Measurements from ENCODE around the gene UBE2V1. TPM values are rescaled to one million over a fixed set of nuclear protein-coding genes. Genes with fewer than 3 reads are reported as not detected.
"Not testable (repeated sequence)": the region's sequence is repeated elsewhere in the genome, so short reads cannot be mapped to it uniquely, and the experiment has no call there.

Gene UBE2V1
- polyA plus RNA-seq, 3 donors: 62.2 to 95.5 (median 71.1) TPM

- Histone ChIP-seq H3K9ac (ENCODE audit: insufficient read depth, low read length, poor library complexity, severe bottlenecking) (no peak overlapping the region), H3K4me3 (replicated peaks in 1 of 3; ENCODE audit: low read depth in 2 of 3, low read length in 3 of 3) (no peak overlapping the region), H3K27me3 (ENCODE audit: control insufficient read depth in 2 of 2, insufficient read depth in 2 of 2, low read length in 2 of 2) (no peaks in the 10 kb centered on the region), H3K4me2 (replicated peaks; ENCODE audit: extremely low read depth, low read length, poor library complexity, severe bottlenecking) (no peak overlapping the region), H3K79me2 (ENCODE audit: insufficient read depth, low read length) (peaks cover 100% of the 10 kb centered on the region), H3K27ac (ENCODE audit: low read depth in 1 of 2, low read length in 2 of 2) (peak overlapping the region in 1 of 2 donors; percentile 49), H3K4me1 (ENCODE audit: control insufficient read depth in 1 of 2, insufficient read depth in 2 of 2, low read length in 2 of 2) (peaks cover 44 to 48% of the 10 kb centered on the region in 2 donors), H3K36me3 (replicated peaks in 1 of 2; ENCODE audit: control insufficient read depth in 1 of 2, insufficient read depth in 2 of 2, low read length in 2 of 2) (peaks cover 0 to 31% of the 10 kb centered on the region in 2 donors), H2AFZ (ENCODE audit: insufficient read depth, low read depth, low read length, poor library complexity, severe bottlenecking) (no peak overlapping the region), H3K9me3 (replicated peaks in 1 of 2; ENCODE audit: control insufficient read depth in 1 of 2, insufficient read depth in 1 of 2, low read length in 2 of 2) (no peaks in the 10 kb centered on the region), H4K20me1 (ENCODE audit: insufficient read depth, low read length) (peaks cover 100% of the 10 kb centered on the region)
- intact Hi-C loops (cut with micrococcal nuclease): no loop called here
- no peak for DNase-seq
- TF ChIP-seq CTCF (IDR thresholded peaks at IDR 0.05): no peak
- no peak overlapping the region for H3K4me3 Mint-ChIP-seq
- WGBS (ENCODE audit: insufficient coverage): 98% methylated on average over 4 of the region's 6 CpGs
- H3K27ac Mint-ChIP-seq: peak overlapping the region in 2 of 7 donors; percentile 62 to 76
- H3K27me3 Mint-ChIP-seq (ENCODE audit: low read depth in 3 of 3): peaks cover 0 to 2% (median 0%) of the 10 kb centered on the region in 3 donors
- H3K4me1 Mint-ChIP-seq: peaks cover 58% of the 10 kb centered on the region
- peaks cover 19 to 30% of the 10 kb centered on the region in 2 donors for H3K36me3 Mint-ChIP-seq
- peaks cover 0 to 3% (median 0%) of the 10 kb centered on the region in 7 donors for H3K9me3 Mint-ChIP-seq
Observed at GRCh38 chr20:50107086-50107660, 5.8 kb downstream of the UBE2V1 start.

GRCh38 chr20:50106669-50107068 lies 6.3 kb downstream of the UBE2V1 start:
- peaks cover 0 to 36% of the 10 kb centered on the region in 2 donors for H3K36me3 ChIP-seq (replicated peaks in 1 of 2; ENCODE audit: control insufficient read depth in 1 of 2, insufficient read depth in 2 of 2, low read length in 2 of 2)
- H3K9me3 ChIP-seq (replicated peaks in 1 of 2; ENCODE audit: control insufficient read depth in 1 of 2, insufficient read depth in 1 of 2, low read length in 2 of 2); H3K4me3 ChIP-seq (replicated peaks in 1 of 3; ENCODE audit: low read depth in 2 of 3, low read length in 3 of 3); H3K27me3 Mint-ChIP-seq (ENCODE audit: low read depth in 3 of 3); H3K27me3 ChIP-seq (ENCODE audit: control insufficient read depth in 2 of 2, insufficient read depth in 2 of 2, low read length in 2 of 2); H3K4me3 Mint-ChIP-seq; H3K9ac ChIP-seq (ENCODE audit: insufficient read depth, low read length, poor library complexity, severe bottlenecking); DNase-seq; H2AFZ ChIP-seq (ENCODE audit: insufficient read depth, low read depth, low read length, poor library complexity, severe bottlenecking); H3K9me3 Mint-ChIP-seq; H3K4me2 ChIP-seq (replicated peaks; ENCODE audit: extremely low read depth, low read length, poor library complexity, severe bottlenecking); intact Hi-C loops (cut with micrococcal nuclease): not testable (repeated sequence)
- Mint-ChIP-seq H3K36me3 (peaks cover 22 to 35% of the 10 kb centered on the region in 2 donors), H3K4me1 (peaks cover 57% of the 10 kb centered on the region), H3K27ac (peak overlapping the region in 2 of 7 donors; percentile 2 to 54)
- peaks cover 100% of the 10 kb centered on the region for H4K20me1 ChIP-seq (ENCODE audit: insufficient read depth, low read length)
- H3K4me1 ChIP-seq (ENCODE audit: control insufficient read depth in 1 of 2, insufficient read depth in 2 of 2, low read length in 2 of 2): peaks cover 39 to 45% of the 10 kb centered on the region in 2 donors
- peak overlapping the region in 1 of 2 donors; percentile 49 for H3K27ac ChIP-seq (ENCODE audit: low read depth in 1 of 2, low read length in 2 of 2)
- H3K79me2 ChIP-seq (ENCODE audit: insufficient read depth, low read length): peaks cover 100% of the 10 kb centered on the region
- 93% methylated on average over 4 of the region's 5 CpGs for WGBS (ENCODE audit: insufficient coverage)

- H3K27me3 ChIP-seq (ENCODE audit: control insufficient read depth in 2 of 2, insufficient read depth in 2 of 2, low read length in 2 of 2); H2AFZ ChIP-seq (ENCODE audit: insufficient read depth, low read depth, low read length, poor library complexity, severe bottlenecking); H3K4me3 ChIP-seq (replicated peaks in 1 of 3; ENCODE audit: low read depth in 2 of 3, low read length in 3 of 3); H3K4me3 Mint-ChIP-seq; H3K9me3 Mint-ChIP-seq; H3K4me2 ChIP-seq (replicated peaks; ENCODE audit: extremely low read depth, low read length, poor library complexity, severe bottlenecking); H3K9ac ChIP-seq (ENCODE audit: insufficient read depth, low read length, poor library complexity, severe bottlenecking); intact Hi-C loops (cut with micrococcal nuclease); H3K9me3 ChIP-seq (replicated peaks in 1 of 2; ENCODE audit: control insufficient read depth in 1 of 2, insufficient read depth in 1 of 2, low read length in 2 of 2); H3K27me3 Mint-ChIP-seq (ENCODE audit: low read depth in 3 of 3): not testable (repeated sequence)
- peak; percentile 60 to 85 (median 81) for DNase-seq
- H3K4me1 Mint-ChIP-seq: peaks cover 36% of the 10 kb centered on the region
- Histone ChIP-seq H3K36me3 (replicated peaks in 1 of 2; ENCODE audit: control insufficient read depth in 1 of 2, insufficient read depth in 2 of 2, low read length in 2 of 2) (peaks cover 2 to 37% of the 10 kb centered on the region in 2 donors), H3K27ac (ENCODE audit: low read depth in 1 of 2, low read length in 2 of 2) (peak overlapping the region; percentile 40 to 66), H3K79me2 (ENCODE audit: insufficient read depth, low read length) (peaks cover 100% of the 10 kb centered on the region), H4K20me1 (ENCODE audit: insufficient read depth, low read length) (peaks cover 100% of the 10 kb centered on the region), H3K4me1 (ENCODE audit: control insufficient read depth in 1 of 2, insufficient read depth in 2 of 2, low read length in 2 of 2) (peaks cover 17 to 30% of the 10 kb centered on the region in 2 donors)
- H3K27ac Mint-ChIP-seq: peak overlapping the region; percentile 83 to 94 (median 90)
- H3K36me3 Mint-ChIP-seq: peaks cover 22 to 34% of the 10 kb centered on the region in 2 donors
- 97% methylated on average over 5 of the region's 15 CpGs for WGBS (ENCODE audit: insufficient coverage)
Observed at GRCh38 chr20:50103464-50104107, 9.4 kb downstream of the UBE2V1 start.
